ENCODE measurements around the gene TMEM184B.
A peak's percentile ranks its signal among the peaks of the same experiment; 100 is the strongest.

Gene TMEM184B

DNA sequence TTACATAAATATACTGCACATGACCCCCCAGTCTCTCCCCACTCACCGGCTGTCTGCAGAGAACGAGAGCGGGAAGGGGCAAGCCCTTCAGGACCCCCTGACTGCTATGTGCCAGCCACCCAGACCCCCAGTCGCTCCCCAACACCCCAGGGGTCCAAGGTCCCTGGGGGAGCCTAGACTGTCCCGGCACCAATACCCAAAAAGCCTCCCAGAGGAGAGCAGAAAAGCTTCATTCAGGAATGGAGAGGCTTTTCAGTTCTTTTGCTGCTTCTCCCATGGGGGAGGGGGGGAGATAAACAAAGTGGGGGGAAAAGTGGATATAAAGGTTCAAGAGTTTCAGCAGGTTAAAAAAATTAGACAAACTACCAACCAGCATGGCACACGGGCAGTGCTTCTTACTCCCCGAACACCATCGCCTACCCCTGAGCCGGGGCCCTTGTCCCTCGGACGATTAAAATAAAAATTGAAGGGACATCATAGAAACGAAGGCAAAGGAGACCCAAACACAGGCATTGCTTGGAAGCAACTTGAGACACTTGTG lies 43.1 kb upstream of the TMEM184B start:
- Histone ChIP-seq H3K79me1 (ENCODE audit: low read length) (peaks cover 31% of the 10 kb centered on the region), H4K8ac (ENCODE audit: low read depth, low read length) (no peak overlapping the region), H2BK5ac (ENCODE audit: low read depth, low read length, poor library complexity) (peak overlapping the region; percentile 85), H3K9me3 (ENCODE audit: insufficient read depth, low read depth, low read length) (no peaks in the 10 kb centered on the region), H3K4me2 (ENCODE audit: low read length) (peak overlapping the region; percentile 67), H2BK12ac (ENCODE audit: low read length) (no peak overlapping the region), H4K91ac (ENCODE audit: low read depth, low read length) (peak overlapping the region; percentile 92), H3K27ac (ENCODE audit: low read depth, low read length) (no peak overlapping the region), H3K36me3 (ENCODE audit: control insufficient read depth in 1 of 2, insufficient read depth in 2 of 2, low read length in 2 of 2) (peaks cover 30 to 32% of the 10 kb centered on the region in 2 experiments), H3K4me3 (ENCODE audit: low read depth, low read length) (peak overlapping the region; percentile 86), H3K4me1 (ENCODE audit: control insufficient read depth in 1 of 2, insufficient read depth in 2 of 2, low read length in 2 of 2) (peaks cover 36 to 47% of the 10 kb centered on the region in 2 experiments), H3K27me3 (ENCODE audit: insufficient read depth, low read length) (no peaks in the 10 kb centered on the region), H2AK5ac (ENCODE audit: low read length) (no peak overlapping the region), H3K79me2 (ENCODE audit: control insufficient read depth, insufficient read depth, low read length, poor library complexity) (peaks cover 52% of the 10 kb centered on the region), H4K12ac (ENCODE audit: low read depth, low read length) (peak overlapping the region; percentile 27), H3K23ac (ENCODE audit: low read length) (no peak overlapping the region), H2BK120ac (ENCODE audit: insufficient read depth, low read length, poor library complexity) (peak overlapping the region; percentile 89), H3K9ac (ENCODE audit: low read length) (peak overlapping the region; percentile 93), H3K4ac (ENCODE audit: low read depth, low read length) (peak overlapping the region; percentile 91), H3K14ac (ENCODE audit: low read length) (peak overlapping the region; percentile 92), H2AFZ (ENCODE audit: insufficient read depth, low read length, poor library complexity) (no peak overlapping the region), H3K18ac (ENCODE audit: low read length) (peak overlapping the region; percentile 9)
- peak in 1 of 2 donors; percentile 43 for DNase-seq
- WGBS (ENCODE audit: extremely low coverage, insufficient coverage, insufficient read length): no CpG with 5 or more reads among the region's 12 CpGs

DNA sequence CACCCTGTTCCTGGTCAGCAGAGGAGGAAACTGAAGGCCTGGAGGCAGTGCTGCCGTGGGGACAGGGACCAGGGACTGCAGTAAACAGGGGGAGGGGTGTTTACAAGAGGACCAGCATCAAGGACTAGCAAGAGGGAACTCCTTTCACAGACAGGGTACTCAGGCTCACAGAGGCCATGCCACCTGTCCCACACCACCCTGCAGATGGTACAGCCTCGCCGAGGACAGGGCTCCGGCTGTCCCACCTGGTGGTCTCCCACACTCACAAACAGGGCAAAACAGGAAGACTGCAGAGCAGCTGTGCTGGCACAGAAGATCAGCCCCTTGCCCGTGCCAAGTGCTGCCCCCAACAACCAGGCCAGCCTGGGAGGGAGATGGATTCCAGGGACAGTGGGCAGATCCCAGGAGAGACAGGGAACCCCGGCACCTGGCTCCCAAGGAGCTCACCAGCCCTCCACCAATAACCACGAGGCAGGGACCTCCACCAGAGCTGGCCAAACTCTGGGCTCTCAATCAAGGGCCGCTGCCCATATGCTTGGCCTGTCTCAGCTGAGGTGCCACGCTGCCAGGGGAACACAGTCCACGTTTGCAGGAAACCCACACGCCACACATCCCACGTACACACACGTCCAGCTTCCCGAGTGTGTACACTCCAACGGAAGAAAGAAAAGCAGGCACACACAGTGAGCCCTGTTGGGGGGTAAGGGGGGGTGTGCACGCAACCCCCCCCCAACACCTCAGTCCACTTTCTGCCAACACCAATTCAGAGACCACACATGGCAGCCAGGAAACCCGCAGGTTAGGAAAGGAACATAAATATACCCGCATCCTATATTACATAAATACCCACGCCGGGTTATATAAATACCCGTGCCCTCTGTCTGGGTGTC lies 42.4 kb upstream of the TMEM184B start:
- Histone ChIP-seq H4K12ac (ENCODE audit: low read depth, low read length) (no peak overlapping the region), H2BK12ac (ENCODE audit: low read length) (peak overlapping the region; percentile 29), H2BK5ac (ENCODE audit: low read depth, low read length, poor library complexity) (peak overlapping the region; percentile 31), H3K4ac (ENCODE audit: low read depth, low read length) (peak overlapping the region; percentile 91), H3K9ac (ENCODE audit: low read length) (peak overlapping the region; percentile 93), H3K23ac (ENCODE audit: low read length) (peak overlapping the region; percentile 71), H4K8ac (ENCODE audit: low read depth, low read length) (peak overlapping the region; percentile 36), H3K27ac (ENCODE audit: low read depth, low read length) (peak overlapping the region; percentile 28), H3K27me3 (ENCODE audit: insufficient read depth, low read length) (no peaks in the 10 kb centered on the region), H2AK5ac (ENCODE audit: low read length) (peak overlapping the region; percentile 71), H3K18ac (ENCODE audit: low read length) (peak overlapping the region; percentile 28), H2BK120ac (ENCODE audit: insufficient read depth, low read length, poor library complexity) (peak overlapping the region; percentile 61), H3K79me1 (ENCODE audit: low read length) (peaks cover 31% of the 10 kb centered on the region), H3K4me3 (ENCODE audit: low read depth, low read length) (no peak overlapping the region), H4K91ac (ENCODE audit: low read depth, low read length) (peak overlapping the region; percentile 10), H3K4me2 (ENCODE audit: low read length) (peak overlapping the region; percentile 67), H3K4me1 (ENCODE audit: control insufficient read depth in 1 of 2, insufficient read depth in 2 of 2, low read length in 2 of 2) (peaks cover 37 to 51% of the 10 kb centered on the region in 2 experiments), H3K9me3 (ENCODE audit: insufficient read depth, low read depth, low read length) (no peaks in the 10 kb centered on the region), H3K36me3 (ENCODE audit: control insufficient read depth in 1 of 2, insufficient read depth in 2 of 2, low read length in 2 of 2) (peaks cover 37 to 38% of the 10 kb centered on the region in 2 experiments), H3K79me2 (ENCODE audit: control insufficient read depth, insufficient read depth, low read length, poor library complexity) (peaks cover 59% of the 10 kb centered on the region), H3K14ac (ENCODE audit: low read length) (peak overlapping the region; percentile 64), H2AFZ (ENCODE audit: insufficient read depth, low read length, poor library complexity) (no peak overlapping the region)
- DNase-seq: peak in 1 of 2 donors; percentile 61
- WGBS (ENCODE audit: extremely low coverage, insufficient coverage, insufficient read length): no CpG with 5 or more reads among the region's 21 CpGs

- Histone ChIP-seq H3K4ac (ENCODE audit: low read depth, low read length) (peak overlapping the region; percentile 91), H3K18ac (ENCODE audit: low read length) (peak overlapping the region; percentile 28), H3K79me2 (ENCODE audit: control insufficient read depth, insufficient read depth, low read length, poor library complexity) (peaks cover 64% of the 10 kb centered on the region), H3K4me3 (ENCODE audit: low read depth, low read length) (peak overlapping the region; percentile 32), H2BK5ac (ENCODE audit: low read depth, low read length, poor library complexity) (no peak overlapping the region), H4K8ac (ENCODE audit: low read depth, low read length) (no peak overlapping the region), H3K4me1 (ENCODE audit: control insufficient read depth in 1 of 2, insufficient read depth in 2 of 2, low read length in 2 of 2) (peaks cover 33 to 46% of the 10 kb centered on the region in 2 experiments), H3K79me1 (ENCODE audit: low read length) (peaks cover 30% of the 10 kb centered on the region), H4K91ac (ENCODE audit: low read depth, low read length) (no peak overlapping the region), H3K14ac (ENCODE audit: low read length) (peak overlapping the region; percentile 13), H2BK120ac (ENCODE audit: insufficient read depth, low read length, poor library complexity) (no peak overlapping the region), H3K27ac (ENCODE audit: low read depth, low read length) (no peak overlapping the region), H3K23ac (ENCODE audit: low read length) (no peak overlapping the region), H4K12ac (ENCODE audit: low read depth, low read length) (no peak overlapping the region), H3K9me3 (ENCODE audit: insufficient read depth, low read depth, low read length) (no peaks in the 10 kb centered on the region), H2AFZ (ENCODE audit: insufficient read depth, low read length, poor library complexity) (no peak overlapping the region), H3K27me3 (ENCODE audit: insufficient read depth, low read length) (no peaks in the 10 kb centered on the region), H2BK12ac (ENCODE audit: low read length) (no peak overlapping the region), H3K4me2 (ENCODE audit: low read length) (peak overlapping the region; percentile 67), H2AK5ac (ENCODE audit: low read length) (no peak overlapping the region), H3K9ac (ENCODE audit: low read length) (no peak overlapping the region), H3K36me3 (ENCODE audit: control insufficient read depth in 1 of 2, insufficient read depth in 2 of 2, low read length in 2 of 2) (peaks cover 44 to 46% of the 10 kb centered on the region in 2 experiments)
- WGBS (ENCODE audit: extremely low coverage, insufficient coverage, insufficient read length): no CpG with 5 or more reads among the region's 23 CpGs
- DNase-seq: peak in 1 of 2 donors; percentile 36
Observed at GRCh38 chr22:38314051-38314932, 41.5 kb upstream of the TMEM184B start.

- Histone ChIP-seq H3K4me2 (ENCODE audit: low read length) (no peak overlapping the region), H3K36me3 (ENCODE audit: control insufficient read depth in 1 of 2, insufficient read depth in 2 of 2, low read length in 2 of 2) (peaks cover 53 to 55% of the 10 kb centered on the region in 2 experiments), H3K4me1 (ENCODE audit: control insufficient read depth in 1 of 2, insufficient read depth in 2 of 2, low read length in 2 of 2) (peaks cover 26 to 38% of the 10 kb centered on the region in 2 experiments), H3K4me3 (ENCODE audit: low read depth, low read length) (no peak overlapping the region), H3K4ac (ENCODE audit: low read depth, low read length) (peak overlapping the region; percentile 87), H2BK5ac (ENCODE audit: low read depth, low read length, poor library complexity) (no peak overlapping the region), H2BK120ac (ENCODE audit: insufficient read depth, low read length, poor library complexity) (no peak overlapping the region), H4K12ac (ENCODE audit: low read depth, low read length) (no peak overlapping the region), H3K79me2 (ENCODE audit: control insufficient read depth, insufficient read depth, low read length, poor library complexity) (peaks cover 68% of the 10 kb centered on the region), H3K27ac (ENCODE audit: low read depth, low read length) (no peak overlapping the region), H3K14ac (ENCODE audit: low read length) (no peak overlapping the region), H3K9ac (ENCODE audit: low read length) (no peak overlapping the region), H2AK5ac (ENCODE audit: low read length) (no peak overlapping the region), H3K9me3 (ENCODE audit: insufficient read depth, low read depth, low read length) (no peaks in the 10 kb centered on the region), H4K91ac (ENCODE audit: low read depth, low read length) (no peak overlapping the region), H4K8ac (ENCODE audit: low read depth, low read length) (no peak overlapping the region), H3K27me3 (ENCODE audit: insufficient read depth, low read length) (no peaks in the 10 kb centered on the region), H2BK12ac (ENCODE audit: low read length) (no peak overlapping the region), H3K18ac (ENCODE audit: low read length) (no peak overlapping the region), H3K79me1 (ENCODE audit: low read length) (peaks cover 23% of the 10 kb centered on the region), H3K23ac (ENCODE audit: low read length) (no peak overlapping the region), H2AFZ (ENCODE audit: insufficient read depth, low read length, poor library complexity) (no peak overlapping the region)
- no peak for DNase-seq
- WGBS (ENCODE audit: extremely low coverage, insufficient coverage, insufficient read length): no CpG with 5 or more reads among the region's 11 CpGs
Observed at GRCh38 chr22:38313384-38313955, 40.7 kb upstream of the TMEM184B start.

All from trophoblast cell (in vitro differentiated cells and primary cell).